GM21526 (cell line): Measurements from ENCODE around the gene C6orf132.

Experiments
- ATAC-seq: cut with Tn5 transposase; IDR thresholded peaks from one replicate; pipeline ENCODE4 v1.9.1; 2021; ENCODE audit warnings: moderate library complexity; ENCODE audit not compliant: unreplicated experiment, low FRiP score

Gene C6orf132

GRCh38 chr6:42106112-42107023 lies 36.1 kb downstream of the C6orf132 start:
- ATAC-seq, result no peak

- ATAC-seq, result no peak
These were observed 36.7 kb downstream of the C6orf132 start for GRCh38 chr6:42105709-42106108.

- no peak for ATAC-seq
These were observed 37.2 kb downstream of the C6orf132 start for GRCh38 chr6:42105156-42105648.

- no peak for ATAC-seq
These were observed 37.7 kb downstream of the C6orf132 start for GRCh38 chr6:42104804-42105125.

GRCh38 chr6:42104095-42104803 lies 38.2 kb downstream of the C6orf132 start:
- ATAC-seq, result no peak

GRCh38 chr6:42103753-42104094 lies 38.7 kb downstream of the C6orf132 start:
- no peak for ATAC-seq

- ATAC-seq, result no peak
These were observed 39.2 kb downstream of the C6orf132 start for GRCh38 chr6:42103216-42103615.

- ATAC-seq, result no peak
These were observed 41.2 kb downstream of the C6orf132 start for GRCh38 chr6:42101186-42101657.

- ATAC-seq, result no peak
These were observed 42.2 kb downstream of the C6orf132 start for GRCh38 chr6:42100029-42100901.

GRCh38 chr6:42099340-42100028 lies 42.9 kb downstream of the C6orf132 start:
- ATAC-seq, result no peak

GRCh38 chr6:42095776-42096541 lies 46.5 kb downstream of the C6orf132 start:
- ATAC-seq, result no peak

GRCh38 chr6:42095094-42095493 lies 47.3 kb downstream of the C6orf132 start:
- no peak for ATAC-seq

GRCh38 chr6:42093582-42094329 lies 48.7 kb downstream of the C6orf132 start:
- no peak for ATAC-seq

- ATAC-seq, result no peak
These were observed 50.7 kb downstream of the C6orf132 start for GRCh38 chr6:42091718-42092023.

- no peak for ATAC-seq
These were observed 51.4 kb downstream of the C6orf132 start for GRCh38 chr6:42090819-42091717.

- no peak for ATAC-seq
These were observed 54.3 kb downstream of the C6orf132 start for GRCh38 chr6:42088101-42088591.
